ENCODE data around the gene PDXK. TPM values are rescaled to one million over a fixed set of nuclear protein-coding genes. Genes with fewer than 3 reads are reported as not detected.
A peak's percentile ranks its signal among the peaks of the same experiment; 100 is the strongest.
"Not testable (repeated sequence)": the region's sequence is repeated elsewhere in the genome, so short reads cannot be mapped to it uniquely, and the experiment has no call there.

PDXK gene
- total RNA-seq, 1 experiment from 2014 or later = 193 TPM

- DNase-seq (ENCODE audit: low spot score) = no peak
Measured at GRCh38 chr21:43697758-43698643, 20.9 kb upstream of the PDXK start.

GRCh38 chr21:43699492-43699777 is 19.5 kb upstream of the PDXK start:
- not testable (repeated sequence) for DNase-seq (ENCODE audit: low spot score)

- DNase-seq (ENCODE audit: low spot score) = no peak
Measured at GRCh38 chr21:43699933-43700599, 18.9 kb upstream of the PDXK start.

GRCh38 chr21:43701936-43702784 is 16.8 kb upstream of the PDXK start:
- DNase-seq (ENCODE audit: low spot score) = no peak

- DNase-seq (ENCODE audit: low spot score) = no peak
Measured at GRCh38 chr21:43702785-43703034, 16.2 kb upstream of the PDXK start.

- peak; percentile 53 for DNase-seq (ENCODE audit: low spot score)
Measured at GRCh38 chr21:43703035-43703880, 15.7 kb upstream of the PDXK start.

- DNase-seq (ENCODE audit: low spot score) = no peak
Measured at GRCh38 chr21:43707462-43707861, 11.5 kb upstream of the PDXK start.

GRCh38 chr21:43708745-43709381 is 10.1 kb upstream of the PDXK start:
- no peak for DNase-seq (ENCODE audit: low spot score)

GRCh38 chr21:43712268-43712942 is 6.5 kb upstream of the PDXK start:
- peak; percentile 92 for DNase-seq (ENCODE audit: low spot score)

- not testable (repeated sequence) for DNase-seq (ENCODE audit: low spot score)
Measured at GRCh38 chr21:43713123-43713522, 5.8 kb upstream of the PDXK start.

- DNase-seq (ENCODE audit: low spot score) = no peak
Measured at GRCh38 chr21:43716376-43717165, 2.4 kb upstream of the PDXK start.

GRCh38 chr21:43717166-43717853 is 1.6 kb upstream of the PDXK start:
- DNase-seq (ENCODE audit: low spot score) = no peak

GRCh38 chr21:43717967-43718871 is 710 bp upstream of the PDXK start:
- DNase-seq (ENCODE audit: low spot score) = no peak

GRCh38 chr21:43719748-43720538 is 1.0 kb downstream of the PDXK start:
- no peak for DNase-seq (ENCODE audit: low spot score)

- DNase-seq (ENCODE audit: low spot score) = no peak
Measured at GRCh38 chr21:43720539-43721166, 1.7 kb downstream of the PDXK start.

- DNase-seq (ENCODE audit: low spot score) = no peak
Measured at GRCh38 chr21:43721206-43721605, 2.3 kb downstream of the PDXK start.

- no peak for DNase-seq (ENCODE audit: low spot score)
Measured at GRCh38 chr21:43721939-43722338, 3.0 kb downstream of the PDXK start.

All from HT-29 (cell line).